ENCODE data around the gene LPIN2. TPM values are rescaled to one million over a fixed set of nuclear protein-coding genes. Genes with fewer than 3 reads are reported as not detected.

LPIN2 gene
- total and polyA plus RNA-seq, 2 of the 13 experiments (the other 11 are each of a cell fraction or from before 2014, with no cell fraction given): 46.0 to 119 TPM

DNA sequence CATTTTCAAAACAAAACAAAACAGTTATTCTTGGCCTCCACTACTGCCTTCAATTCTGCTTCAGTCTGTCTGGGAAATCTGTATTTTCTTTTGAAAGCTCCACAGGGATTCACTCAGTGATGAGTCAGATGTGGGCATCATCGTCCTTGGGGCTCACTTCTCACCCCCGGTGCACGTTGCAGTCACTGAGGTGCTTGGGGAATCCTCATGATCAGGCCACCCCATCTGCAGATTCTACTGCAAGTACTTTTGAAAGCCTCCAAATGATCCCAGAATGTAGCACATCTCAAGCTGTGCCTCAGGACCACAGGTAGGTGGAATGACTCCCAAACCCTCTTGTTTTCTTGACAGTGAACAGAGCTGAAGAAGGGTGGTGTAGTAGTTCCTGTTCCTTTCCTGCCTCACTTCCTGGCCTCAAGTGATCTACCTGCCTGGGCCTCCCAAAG, 34.3 kb downstream of the LPIN2 start:
- Histone ChIP-seq H3K4me1 (ENCODE audit: insufficient read depth, low read length) (peaks cover 97% of the 10 kb centered on the region), H3K9ac (ENCODE audit: insufficient read depth, low read depth, low read length) (no peak overlapping the region), H3K36me3 (replicated peaks in 1 of 2; ENCODE audit: control insufficient read depth in 1 of 2, insufficient read depth in 2 of 2, low read length in 2 of 2) (peaks cover 1 to 12% of the 10 kb centered on the region in 2 experiments; a peak in 2 of 5 replicates), H3K4me2 (ENCODE audit: low read depth, low read length) (no peak overlapping the region), H3K27ac (ENCODE audit: extremely low read length, insufficient read depth, low read length) (no peak overlapping the region), H3K79me2 (ENCODE audit: insufficient read depth, low read length) (peaks cover 99% of the 10 kb centered on the region), H3K4me3 (replicated peaks in 1 of 3; ENCODE audit: insufficient read depth in 1 of 3, low read depth in 2 of 3, low read length in 3 of 3) (no peak overlapping the region), H3K9me3 (ENCODE audit: low read length) (no peaks in the 10 kb centered on the region), H3K27me3 (ENCODE audit: control insufficient read depth in 1 of 2, insufficient read depth in 2 of 2, low read length in 2 of 2) (no peaks in the 10 kb centered on the region), H2AFZ (ENCODE audit: low read length) (no peak overlapping the region), H4K20me1 (ENCODE audit: insufficient read depth, low read length) (peaks cover 81% of the 10 kb centered on the region)
- CTCF ChIA-PET (ENCODE audit: low intra/inter-chr PET ratio, low total read pairs): no interaction called here
- 76% methylated on average over 3 of the region's 3 CpGs for WGBS (ENCODE audit: low lambda C conversion rate)
- in situ Hi-C loops (cut with HindIII; ENCODE audit: extremely low pct_ligation_motif_present, low pct_unique_long_range_greater_than_20kb) (no loop called here), intact Hi-C loops (cut with micrococcal nuclease; ENCODE audit: unreplicated experiment) (no loop called here)
- POLR2A ChIA-PET: no interaction called here
- no TSS peak for BruUV-seq (replicated peaks)
- DNase-seq (ENCODE audit: low spot score): no peak
- peak; percentile 59 for TF ChIP-seq FOSL2 (CRISPR knock-in tag; IDR thresholded peaks at IDR 0.05)
- TF ChIP-seq, protein P1, sequence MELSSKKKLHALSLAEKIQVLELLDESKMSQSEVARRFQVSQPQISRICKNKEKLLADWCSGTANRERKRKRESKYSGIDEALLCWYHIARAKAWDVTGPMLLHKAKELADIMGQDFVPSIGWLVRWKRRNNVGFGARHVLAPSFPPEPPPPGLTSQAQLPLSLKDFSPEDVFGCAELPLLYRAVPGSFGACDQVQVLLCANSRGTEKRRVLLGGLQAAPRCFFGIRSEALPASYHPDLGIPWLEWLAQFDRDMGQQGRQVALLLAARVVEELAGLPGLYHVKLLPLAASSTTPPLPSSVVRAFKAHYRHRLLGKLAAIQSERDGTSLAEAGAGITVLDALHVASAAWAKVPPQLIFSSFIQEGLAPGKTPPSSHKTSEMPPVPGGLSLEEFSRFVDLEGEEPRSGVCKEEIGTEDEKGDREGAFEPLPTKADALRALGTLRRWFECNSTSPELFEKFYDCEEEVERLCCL (CRISPR knock-in tag; IDR thresholded peaks at IDR 0.05; ENCODE audit: borderline replicate concordance): no peak
- no peak for FAIRE-seq
- peak; percentile 12; the same call in 1 of the 3 replicates for ATAC-seq

DNA sequence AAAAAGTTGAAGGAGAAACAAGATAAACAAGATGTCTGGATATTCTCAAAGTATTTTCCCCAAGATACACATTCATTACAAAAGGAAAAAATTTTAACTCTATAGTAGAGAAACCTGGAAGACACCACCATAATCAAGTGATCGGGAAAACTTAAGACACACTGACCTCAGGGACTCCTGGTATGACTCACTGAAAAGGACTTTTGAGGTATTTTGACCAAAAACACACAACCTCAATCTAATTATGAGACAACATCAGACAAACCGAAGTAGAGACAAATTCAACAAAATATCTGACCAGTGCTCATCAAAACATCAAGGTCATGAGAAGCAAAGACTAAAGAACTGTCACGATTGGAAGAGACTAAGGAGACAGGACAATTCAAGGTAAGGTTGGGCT, 34.7 kb downstream of the LPIN2 start:
- no peaks in the 10 kb centered on the region for H3K9me3 ChIP-seq (ENCODE audit: low read length)
- intact Hi-C loops (cut with micrococcal nuclease; ENCODE audit: unreplicated experiment): no loop called here
- no peak for ATAC-seq
- no peak overlapping the region for H3K4me3 ChIP-seq (replicated peaks in 1 of 3; ENCODE audit: insufficient read depth in 1 of 3, low read depth in 2 of 3, low read length in 3 of 3)
- FAIRE-seq: no peak
- in situ Hi-C loops (cut with HindIII; ENCODE audit: extremely low pct_ligation_motif_present, low pct_unique_long_range_greater_than_20kb): no loop called here
- H3K9ac ChIP-seq (ENCODE audit: insufficient read depth, low read depth, low read length): no peak overlapping the region
- H3K27me3 ChIP-seq (ENCODE audit: control insufficient read depth in 1 of 2, insufficient read depth in 2 of 2, low read length in 2 of 2): no peaks in the 10 kb centered on the region
- no peak for DNase-seq (ENCODE audit: low spot score)
- POLR2A ChIA-PET: no interaction called here
- H3K4me2 ChIP-seq (ENCODE audit: low read depth, low read length): no peak overlapping the region
- no peak overlapping the region for H3K27ac ChIP-seq (ENCODE audit: extremely low read length, insufficient read depth, low read length)
- H3K36me3 ChIP-seq (replicated peaks in 1 of 2; ENCODE audit: control insufficient read depth in 1 of 2, insufficient read depth in 2 of 2, low read length in 2 of 2): peaks cover 1 to 12% of the 10 kb centered on the region in 2 experiments; a peak in 2 of 5 replicates
- CTCF ChIA-PET (ENCODE audit: low intra/inter-chr PET ratio, low total read pairs): no interaction called here
- peaks cover 85% of the 10 kb centered on the region for H4K20me1 ChIP-seq (ENCODE audit: insufficient read depth, low read length)
- peaks cover 99% of the 10 kb centered on the region for H3K79me2 ChIP-seq (ENCODE audit: insufficient read depth, low read length)
- H3K4me1 ChIP-seq (ENCODE audit: insufficient read depth, low read length): peaks cover 97% of the 10 kb centered on the region
- no TSS peak for BruUV-seq (replicated peaks)
- H2AFZ ChIP-seq (ENCODE audit: low read length): no peak overlapping the region
- WGBS (ENCODE audit: low lambda C conversion rate): 79% methylated on average over 3 of the region's 3 CpGs
- no peak for TF ChIP-seq ZNF335 (CRISPR knock-in tag; IDR thresholded peaks at IDR 0.05)
- TF ChIP-seq ELF4 (CRISPR knock-in tag; IDR thresholded peaks at IDR 0.05; ENCODE audit: borderline replicate concordance): peak; percentile 49; the same call in 1 of the 2 replicates

All from HepG2 (cell line).